ENCODE data around the gene PDE3A. TPM values are rescaled to one million over a fixed set of nuclear protein-coding genes. Genes with fewer than 3 reads are reported as not detected.

The PDE3A gene
- total RNA-seq, 4 donors from 2014 or later, result 51.3 to 150 (median 114) TPM

DNA sequence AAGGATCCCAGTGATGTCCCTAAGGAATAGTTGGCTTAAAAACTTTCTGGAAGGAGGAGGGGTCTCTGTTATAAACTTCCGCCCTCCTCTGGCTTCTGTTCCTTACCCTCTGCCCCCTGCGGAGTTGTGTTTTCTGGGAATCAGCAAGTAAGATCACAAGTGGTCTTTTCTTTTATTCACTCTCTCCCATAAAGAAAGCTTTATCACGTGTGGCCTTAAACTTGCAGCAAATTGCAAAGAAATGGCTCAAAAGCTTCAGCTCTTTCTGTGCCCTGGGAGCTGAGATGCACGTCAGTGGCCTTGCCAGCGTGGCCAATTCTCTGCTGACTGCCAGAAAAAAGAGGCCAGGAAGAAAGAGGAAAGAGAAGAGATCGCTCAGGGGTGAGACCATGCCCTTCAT lies 326.9 kb downstream of the PDE3A start, which contains the start of gene SLCO1C1:
Gene SLCO1C1 (plus strand): TSS at position 101 of the 400 bp plus-strand sequence. CDS start 4,245 bp downstream, outside the sequence.
- Histone ChIP-seq H3K4me3 (no peak within 1 kb of the TSS), H3K4me1 (no peaks in the 10 kb centered on the region), H3K36me3 (no peaks in the 10 kb centered on the region), H3K9me3 (no peaks in the 10 kb centered on the region), H3K27ac (peak within 1 kb of the TSS in 1 of 4 donors; percentile 3), H3K27me3 (no peaks in the 10 kb centered on the region)
- DNase-seq, result no peak
- TF ChIP-seq, protein P1, sequence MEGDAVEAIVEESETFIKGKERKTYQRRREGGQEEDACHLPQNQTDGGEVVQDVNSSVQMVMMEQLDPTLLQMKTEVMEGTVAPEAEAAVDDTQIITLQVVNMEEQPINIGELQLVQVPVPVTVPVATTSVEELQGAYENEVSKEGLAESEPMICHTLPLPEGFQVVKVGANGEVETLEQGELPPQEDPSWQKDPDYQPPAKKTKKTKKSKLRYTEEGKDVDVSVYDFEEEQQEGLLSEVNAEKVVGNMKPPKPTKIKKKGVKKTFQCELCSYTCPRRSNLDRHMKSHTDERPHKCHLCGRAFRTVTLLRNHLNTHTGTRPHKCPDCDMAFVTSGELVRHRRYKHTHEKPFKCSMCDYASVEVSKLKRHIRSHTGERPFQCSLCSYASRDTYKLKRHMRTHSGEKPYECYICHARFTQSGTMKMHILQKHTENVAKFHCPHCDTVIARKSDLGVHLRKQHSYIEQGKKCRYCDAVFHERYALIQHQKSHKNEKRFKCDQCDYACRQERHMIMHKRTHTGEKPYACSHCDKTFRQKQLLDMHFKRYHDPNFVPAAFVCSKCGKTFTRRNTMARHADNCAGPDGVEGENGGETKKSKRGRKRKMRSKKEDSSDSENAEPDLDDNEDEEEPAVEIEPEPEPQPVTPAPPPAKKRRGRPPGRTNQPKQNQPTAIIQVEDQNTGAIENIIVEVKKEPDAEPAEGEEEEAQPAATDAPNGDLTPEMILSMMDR (IDR thresholded peaks at IDR 0.05), result no peak
- TF ChIP-seq POLR2AphosphoS5 (IDR thresholded peaks at IDR 0.05), result no peak
- no peak for TF ChIP-seq EP300 (IDR thresholded peaks at IDR 0.05; ENCODE audit: low read depth)
- no peak for TF ChIP-seq POLR2A (IDR thresholded peaks at IDR 0.05)
- in situ Hi-C loops (cut with MboI; ENCODE audit: low pct_ligation_motif_present in 1 of 4, low pct_unique_long_range_greater_than_20kb in 1 of 4, low sequenced_read_pairs in 3 of 4) (no loop called here), intact Hi-C loops (cut with DNase I; ENCODE audit: low total_unique reads) (no loop called here)
- WGBS, 2 donors (ENCODE audit: low coverage in 1 of 2), result 53 to 68% methylated on average over 5 to 6 of the region's 6 CpGs

DNA sequence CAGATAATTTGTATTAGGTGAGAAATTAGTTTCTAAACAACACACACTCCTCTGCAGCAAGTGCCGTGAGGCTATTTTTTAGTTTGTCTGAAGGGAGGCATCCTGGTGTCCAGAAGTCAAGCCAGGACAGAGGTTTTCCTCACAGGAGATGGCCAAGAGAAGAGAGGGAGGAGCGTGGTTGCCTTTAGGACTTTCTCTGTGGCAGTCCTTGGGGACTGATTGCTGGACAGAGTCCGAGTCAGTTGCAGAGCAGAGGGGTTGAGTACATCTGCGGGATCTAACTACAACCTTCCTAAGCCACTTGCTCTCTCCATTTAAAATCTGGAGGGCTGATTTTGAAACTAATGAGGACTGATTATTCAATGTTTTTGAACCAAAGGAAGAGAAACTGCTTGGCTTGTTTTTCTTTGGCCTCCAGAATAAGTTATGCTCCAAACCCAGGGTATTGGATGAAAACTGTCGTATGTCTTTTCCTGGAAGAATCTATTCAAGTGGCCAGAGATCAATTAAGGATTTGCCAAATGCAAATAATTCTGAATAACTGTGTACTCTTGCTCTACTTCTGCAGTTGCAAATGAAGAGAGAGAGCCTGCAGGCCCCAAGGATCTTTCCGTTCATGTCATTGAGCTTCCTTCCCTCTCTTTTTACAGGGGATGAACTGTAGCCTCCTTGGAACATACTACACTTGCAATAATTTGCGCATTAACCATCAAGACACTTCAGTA lies 328.0 kb downstream of the PDE3A start:
- no peak overlapping the region for H3K27ac ChIP-seq
- DNase-seq, result no peak
- H3K36me3 ChIP-seq, result no peaks in the 10 kb centered on the region
- in situ Hi-C loops (cut with MboI; ENCODE audit: low pct_ligation_motif_present in 1 of 4, low pct_unique_long_range_greater_than_20kb in 1 of 4, low sequenced_read_pairs in 3 of 4) (no loop called here), intact Hi-C loops (cut with DNase I; ENCODE audit: low total_unique reads) (no loop called here)
- H3K4me1 ChIP-seq, result no peaks in the 10 kb centered on the region
- H3K4me3 ChIP-seq, result no peak overlapping the region
- no peaks in the 10 kb centered on the region for H3K9me3 ChIP-seq
- no peaks in the 10 kb centered on the region for H3K27me3 ChIP-seq
- WGBS, 2 donors (ENCODE audit: low coverage in 1 of 2), result 66 to 72% methylated on average over 5 to 7 of the region's 7 CpGs
- TF ChIP-seq, protein P1 (IDR thresholded peaks at IDR 0.05), result no peak
- TF ChIP-seq POLR2A (IDR thresholded peaks at IDR 0.05) (no peak), POLR2AphosphoS5 (IDR thresholded peaks at IDR 0.05) (no peak), EP300 (IDR thresholded peaks at IDR 0.05; ENCODE audit: low read depth) (no peak)

DNA sequence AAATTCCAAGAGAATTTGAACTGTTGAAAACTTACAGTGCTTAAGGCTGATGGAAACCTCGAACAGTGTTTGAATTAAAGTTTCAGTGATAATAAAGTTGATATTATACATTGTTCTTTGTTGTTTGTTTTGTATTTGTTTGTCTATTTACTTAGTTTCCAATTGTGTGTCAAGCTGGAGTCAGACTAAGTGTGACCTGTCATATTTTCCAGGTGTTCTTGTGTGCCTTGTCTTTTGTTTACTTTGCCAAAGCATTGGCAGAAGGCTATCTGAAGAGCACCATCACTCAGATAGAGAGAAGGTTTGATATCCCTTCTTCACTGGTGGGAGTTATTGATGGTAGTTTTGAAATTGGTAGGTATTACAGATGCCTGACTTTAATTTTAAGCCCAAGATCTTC lies 332.8 kb downstream of the PDE3A start:
- no peaks in the 10 kb centered on the region for H3K27me3 ChIP-seq
- H3K4me1 ChIP-seq, result no peaks in the 10 kb centered on the region
- H3K36me3 ChIP-seq, result no peaks in the 10 kb centered on the region
- 62 to 68% methylated on average over 1 of the region's 1 CpG for WGBS, 2 donors (ENCODE audit: low coverage in 1 of 2)
- intact Hi-C loops (cut with DNase I; ENCODE audit: low total_unique reads), result no loop called here
- no peak overlapping the region for H3K4me3 ChIP-seq
- no peak for TF ChIP-seq EP300 (IDR thresholded peaks at IDR 0.05; ENCODE audit: low read depth)
- in situ Hi-C loops (cut with MboI; ENCODE audit: low pct_ligation_motif_present in 1 of 4, low pct_unique_long_range_greater_than_20kb in 1 of 4, low sequenced_read_pairs in 3 of 4), result no loop called here
- DNase-seq, result no peak
- no peak overlapping the region for H3K27ac ChIP-seq
- no peaks in the 10 kb centered on the region for H3K9me3 ChIP-seq

DNA sequence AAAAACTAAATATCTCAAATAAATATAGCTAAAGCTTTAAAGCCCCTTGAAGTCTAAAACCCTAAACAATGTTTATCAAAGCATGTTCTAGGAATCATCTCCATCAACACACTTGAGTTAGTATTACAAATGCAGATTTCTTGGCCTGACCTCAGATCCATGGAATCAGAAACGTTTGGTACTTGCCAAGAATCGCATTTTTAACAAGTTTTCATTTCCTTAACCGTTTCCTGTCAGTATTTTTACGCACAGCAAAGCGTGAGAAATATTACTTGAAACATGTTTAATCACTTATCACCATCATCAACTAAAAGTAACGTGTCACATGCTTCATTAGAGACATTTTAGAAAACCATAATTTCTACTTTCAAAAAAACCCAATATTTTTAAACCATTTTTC lies 336.5 kb downstream of the PDE3A start:
- Histone ChIP-seq H3K27ac (no peak overlapping the region), H3K9me3 (no peaks in the 10 kb centered on the region), H3K27me3 (no peaks in the 10 kb centered on the region), H3K4me1 (no peaks in the 10 kb centered on the region), H3K36me3 (no peaks in the 10 kb centered on the region), H3K4me3 (no peak overlapping the region)
- TF ChIP-seq, protein P1 (IDR thresholded peaks at IDR 0.05), result no peak
- TF ChIP-seq POLR2A (IDR thresholded peaks at IDR 0.05), result no peak
- TF ChIP-seq EP300 (IDR thresholded peaks at IDR 0.05; ENCODE audit: low read depth), result no peak
- TF ChIP-seq POLR2AphosphoS5 (IDR thresholded peaks at IDR 0.05), result no peak
- no peak for DNase-seq
- 52 to 65% methylated on average over 6 of the region's 6 CpGs for WGBS, 2 donors (ENCODE audit: low coverage in 1 of 2)
- intact Hi-C loops (cut with DNase I; ENCODE audit: low total_unique reads) (no loop called here), in situ Hi-C loops (cut with MboI; ENCODE audit: low pct_ligation_motif_present in 1 of 4, low pct_unique_long_range_greater_than_20kb in 1 of 4, low sequenced_read_pairs in 3 of 4) (no loop called here)

Data from transverse colon (tissue), 4 donors.